ENCODE measurements around the gene TEAD1. TPM values are rescaled to one million over a fixed set of nuclear protein-coding genes. Genes with fewer than 3 reads are reported as not detected.

TEAD1 gene
- total RNA-seq, 2 donors from 2014 or later: 0.05 to 0.55 TPM

DNA sequence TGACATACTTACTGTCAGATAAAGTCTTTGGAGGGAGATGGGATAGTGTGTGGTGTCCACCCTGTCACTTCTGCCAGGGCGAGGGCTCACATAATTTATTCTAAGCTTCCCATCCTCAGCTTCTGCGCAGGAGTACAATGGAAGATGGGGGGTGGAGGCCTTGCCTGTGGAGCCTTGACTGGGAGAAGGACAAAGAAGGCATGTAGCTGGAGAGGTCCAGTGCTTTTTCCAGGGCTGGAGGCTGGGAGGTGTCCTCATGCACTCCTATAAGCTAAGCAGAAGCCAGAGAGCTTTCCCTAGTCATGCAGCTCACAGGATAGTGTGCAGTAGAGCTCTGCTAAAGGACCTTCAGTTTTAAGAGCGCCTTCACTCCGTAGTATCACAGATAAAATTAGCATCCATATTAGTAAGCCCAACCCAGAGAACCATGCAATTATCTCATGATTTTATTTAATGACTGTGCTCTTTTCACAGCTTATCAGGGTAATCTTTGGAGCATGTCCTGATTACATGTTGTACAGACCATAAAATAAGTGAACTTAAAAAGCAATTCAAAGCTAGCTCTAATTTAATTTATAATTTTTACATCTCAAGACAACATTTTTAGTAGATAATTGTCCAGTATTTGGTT, 148.3 kb downstream of the TEAD1 start:
- peaks cover 58% of the 10 kb centered on the region for H3K27me3 Mint-ChIP-seq
- no peak overlapping the region for H3K4me3 Mint-ChIP-seq
- no peaks in the 10 kb centered on the region for H3K36me3 Mint-ChIP-seq (ENCODE audit: low read depth)
- DNase-seq (no peak), ATAC-seq (no peak)
- H3K9me3 ChIP-seq (ENCODE audit: control insufficient read depth, low read length, poor library complexity, severe bottlenecking): no peaks in the 10 kb centered on the region
- no peaks in the 10 kb centered on the region for H3K4me1 Mint-ChIP-seq
- no peak overlapping the region for H3K27ac Mint-ChIP-seq

DNA sequence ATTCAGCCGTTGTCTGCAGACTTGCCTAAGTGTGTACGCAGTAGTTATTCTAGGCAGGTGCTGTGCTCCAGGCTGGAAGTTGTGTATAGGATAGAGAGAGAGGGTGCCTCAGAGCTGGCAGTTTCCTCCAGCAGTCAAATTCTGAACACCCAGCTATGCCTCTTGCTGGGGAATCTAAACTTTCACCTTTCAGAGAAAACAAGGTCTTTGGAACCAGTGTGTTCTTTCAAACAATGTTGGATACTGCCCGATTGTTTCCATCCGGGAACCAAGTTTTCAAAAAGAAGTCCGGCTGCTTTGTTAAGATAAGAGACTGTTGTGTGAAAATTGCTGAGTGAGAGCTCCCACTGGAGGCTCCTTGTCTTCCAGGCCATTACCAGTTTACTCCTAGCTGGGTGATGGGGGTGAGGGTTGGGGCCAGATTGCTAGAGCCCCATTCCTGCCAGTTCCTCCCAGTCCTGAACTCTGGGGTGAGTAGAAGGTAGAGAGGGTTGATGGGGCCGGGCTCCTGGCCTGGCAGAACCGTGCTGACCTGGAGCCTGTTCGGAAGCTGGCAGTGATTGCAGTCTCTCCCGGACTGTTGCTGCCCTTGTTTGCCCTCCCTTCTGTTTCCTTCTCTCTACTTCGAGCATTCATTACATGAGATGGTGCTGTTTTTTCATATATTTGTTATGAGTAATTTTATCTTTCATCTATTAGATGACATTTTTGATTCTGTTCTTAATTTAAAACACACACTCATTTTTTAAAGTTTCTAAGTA, 150.2 kb downstream of the TEAD1 start:
- H3K27ac Mint-ChIP-seq: no peak overlapping the region

DNA sequence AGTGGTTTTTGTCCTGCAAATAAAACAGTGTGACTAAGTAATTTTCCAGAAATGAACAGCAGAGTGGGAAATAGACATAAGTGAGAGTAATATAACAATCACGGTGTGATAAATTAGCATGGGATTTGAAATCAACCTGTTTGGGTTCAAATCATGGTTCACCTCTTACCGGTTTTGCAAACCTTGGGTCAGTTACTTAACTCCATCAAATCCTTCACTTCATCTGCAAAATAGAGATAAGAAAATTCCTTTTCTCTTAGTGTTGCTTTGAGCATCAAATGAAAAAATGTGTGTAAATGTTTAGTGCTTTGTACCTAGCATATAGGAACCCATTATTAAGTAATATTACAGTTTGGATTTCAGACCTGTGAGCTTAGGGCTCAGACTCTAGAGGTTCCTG, 152.2 kb downstream of the TEAD1 start:
- DNase-seq (no peak), ATAC-seq (no peak)
- peaks cover 6% of the 10 kb centered on the region for H3K36me3 Mint-ChIP-seq (ENCODE audit: low read depth)
- no peak overlapping the region for H3K4me3 Mint-ChIP-seq
- H3K27me3 Mint-ChIP-seq: peaks cover 77% of the 10 kb centered on the region
- peaks cover 9% of the 10 kb centered on the region for H3K4me1 Mint-ChIP-seq
- H3K9me3 ChIP-seq (ENCODE audit: control insufficient read depth, low read length, poor library complexity, severe bottlenecking): no peaks in the 10 kb centered on the region
- H3K27ac Mint-ChIP-seq: no peak overlapping the region

More for the DNA sequence above, 150.2 kb downstream of the TEAD1 start:
- Mint-ChIP-seq H3K36me3 (ENCODE audit: low read depth) (peaks cover 2% of the 10 kb centered on the region), H3K27me3 (peaks cover 67% of the 10 kb centered on the region), H3K4me3 (no peak overlapping the region), H3K4me1 (peaks cover 9% of the 10 kb centered on the region)
- DNase-seq (no peak), ATAC-seq (no peak)
- H3K9me3 ChIP-seq (ENCODE audit: control insufficient read depth, low read length, poor library complexity, severe bottlenecking): no peaks in the 10 kb centered on the region

DNA sequence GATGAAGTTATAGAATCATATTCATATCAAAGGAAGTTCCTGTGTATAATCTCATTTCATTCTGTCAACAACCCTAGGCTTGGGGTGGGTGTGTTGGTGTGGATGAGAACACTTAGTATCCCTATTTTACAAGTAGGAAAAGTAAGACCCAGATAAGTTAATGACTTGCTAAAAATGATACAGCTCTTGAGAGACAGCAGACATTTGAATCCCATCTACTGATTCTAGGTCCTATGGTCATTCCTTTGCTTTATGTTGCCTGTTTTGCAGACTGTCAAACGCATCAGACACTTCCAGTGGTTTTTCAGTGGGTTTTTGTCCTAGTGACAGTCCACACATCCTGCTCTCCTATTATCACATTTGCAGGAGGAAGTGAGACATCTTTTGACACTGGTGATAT, 153.1 kb downstream of the TEAD1 start:
- no peak for ATAC-seq
- Mint-ChIP-seq H3K4me3 (no peak overlapping the region), H3K36me3 (ENCODE audit: low read depth) (peaks cover 6% of the 10 kb centered on the region)

DNA sequence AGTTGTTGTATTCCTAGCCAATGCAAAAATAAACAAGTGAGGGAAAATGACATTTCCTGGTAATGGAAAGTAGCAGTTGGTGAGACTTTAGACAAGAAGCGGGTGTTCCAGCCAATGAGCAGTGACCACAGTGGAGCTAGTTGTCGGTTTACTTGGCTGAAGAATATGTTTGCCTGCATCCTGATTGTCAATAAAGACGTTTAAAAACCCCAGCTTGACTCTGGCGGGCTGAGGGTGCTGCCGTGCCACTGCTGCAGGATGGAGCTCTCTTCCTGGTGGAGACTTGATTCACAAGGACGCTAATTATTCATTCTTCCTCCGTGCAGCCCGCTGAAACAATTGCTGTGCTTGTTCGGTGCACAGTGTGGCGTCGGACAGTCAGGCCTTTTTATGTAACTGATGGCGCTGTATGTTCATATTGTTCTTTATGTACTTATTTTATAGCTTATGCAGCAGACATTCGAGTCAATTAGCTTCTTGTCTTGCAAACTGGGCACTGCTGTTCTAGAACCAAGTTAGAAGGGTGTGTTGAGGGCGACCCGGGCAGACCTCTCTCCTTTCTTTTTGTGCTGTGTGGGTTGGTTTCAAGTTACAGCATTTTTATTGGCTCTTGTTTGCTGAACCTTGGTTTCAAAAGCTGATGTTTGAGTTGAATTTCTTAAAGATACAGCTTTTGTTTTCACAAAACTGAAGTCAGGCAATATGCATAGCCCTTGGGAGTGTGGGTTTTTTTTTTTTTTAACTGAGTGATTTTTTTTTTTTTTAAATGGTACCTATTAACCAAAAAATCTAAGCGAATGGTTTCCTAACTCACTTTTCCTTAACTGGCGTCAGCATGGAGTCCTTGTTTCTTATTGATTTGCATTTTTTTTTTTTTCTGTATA, 153.9 kb downstream of the TEAD1 start:
- no peak overlapping the region for H3K4me3 Mint-ChIP-seq
- no peak overlapping the region for H3K27ac Mint-ChIP-seq
- ATAC-seq (no peak), DNase-seq (no peak)
- peaks cover 6% of the 10 kb centered on the region for H3K36me3 Mint-ChIP-seq (ENCODE audit: low read depth)
- H3K27me3 Mint-ChIP-seq: peaks cover 82% of the 10 kb centered on the region
- H3K4me1 Mint-ChIP-seq: peaks cover 9% of the 10 kb centered on the region
- no peaks in the 10 kb centered on the region for H3K9me3 ChIP-seq (ENCODE audit: control insufficient read depth, low read length, poor library complexity, severe bottlenecking)

More for the DNA sequence above, 153.1 kb downstream of the TEAD1 start:
- no peak for DNase-seq
- H3K9me3 ChIP-seq (ENCODE audit: control insufficient read depth, low read length, poor library complexity, severe bottlenecking): no peaks in the 10 kb centered on the region
- Mint-ChIP-seq H3K27me3 (peaks cover 77% of the 10 kb centered on the region), H3K27ac (no peak overlapping the region), H3K4me1 (peaks cover 9% of the 10 kb centered on the region)

DNA sequence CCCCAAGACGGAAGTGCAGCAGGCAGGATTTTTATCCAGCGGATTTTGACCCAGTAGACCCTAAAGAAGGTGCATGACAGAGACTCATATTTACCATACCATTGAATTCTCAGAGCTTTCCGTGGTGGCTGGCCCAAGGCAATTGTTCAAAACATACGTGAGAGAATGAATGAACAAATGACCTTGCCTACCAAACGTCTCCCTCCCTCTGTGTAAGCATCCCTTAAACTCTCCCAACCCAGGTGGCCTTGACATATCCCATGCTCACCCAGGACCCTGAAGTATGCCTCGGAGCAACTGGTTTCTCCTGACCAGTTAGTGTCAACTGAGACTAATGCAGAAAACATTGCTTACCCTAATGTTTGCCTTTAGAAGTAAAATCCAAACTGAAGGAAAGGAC, 154.9 kb downstream of the TEAD1 start:
- no peaks in the 10 kb centered on the region for H3K9me3 ChIP-seq (ENCODE audit: control insufficient read depth, low read length, poor library complexity, severe bottlenecking)
- no peak overlapping the region for H3K4me3 Mint-ChIP-seq
- DNase-seq: no peak
- H3K36me3 Mint-ChIP-seq (ENCODE audit: low read depth): peaks cover 6% of the 10 kb centered on the region
- H3K27ac Mint-ChIP-seq: no peak overlapping the region
- ATAC-seq: no peak
- H3K27me3 Mint-ChIP-seq: peaks cover 82% of the 10 kb centered on the region
- peaks cover 9% of the 10 kb centered on the region for H3K4me1 Mint-ChIP-seq

DNA sequence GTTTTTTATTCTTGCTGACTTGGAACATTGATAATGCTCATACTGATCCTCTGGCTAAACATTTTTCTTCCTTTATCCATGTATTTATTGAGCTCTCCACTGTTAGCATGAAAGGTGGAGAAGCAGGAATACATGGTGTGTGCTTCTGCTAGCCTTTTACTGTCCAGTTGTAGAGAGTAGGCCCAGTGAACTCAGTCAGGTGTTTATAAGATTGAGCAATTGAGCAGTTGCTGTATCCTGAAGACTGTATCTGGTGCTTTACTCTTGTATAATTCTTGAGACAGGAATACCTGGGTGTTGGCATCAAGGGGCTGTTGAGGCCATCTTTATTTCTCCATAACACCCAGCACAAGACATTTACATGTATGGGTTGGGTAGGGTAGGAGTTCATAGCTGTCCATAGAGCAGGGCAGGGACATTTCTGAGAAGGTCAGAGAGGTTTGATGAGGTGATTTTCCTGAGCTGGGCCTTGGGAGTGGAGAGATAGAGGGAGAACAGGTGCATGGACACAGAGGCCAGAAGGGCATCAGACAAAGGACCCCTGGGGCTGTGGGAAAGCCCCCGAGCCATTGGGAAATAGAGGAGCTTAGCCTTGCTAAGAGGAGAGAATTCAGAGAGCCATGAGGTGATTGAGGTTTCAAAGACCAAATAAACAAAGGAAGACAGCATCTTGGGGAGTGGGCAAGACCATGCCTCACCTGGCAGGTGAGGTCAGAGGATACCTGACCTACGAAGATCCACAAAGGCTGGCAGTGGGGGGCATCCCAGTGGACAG, 155.5 kb downstream of the TEAD1 start:
- no peak for DNase-seq
- peaks cover 81% of the 10 kb centered on the region for H3K27me3 Mint-ChIP-seq
- ATAC-seq: no peak
- H3K27ac Mint-ChIP-seq: no peak overlapping the region
- H3K4me1 Mint-ChIP-seq: peaks cover 9% of the 10 kb centered on the region
- no peaks in the 10 kb centered on the region for H3K9me3 ChIP-seq (ENCODE audit: control insufficient read depth, low read length, poor library complexity, severe bottlenecking)
- peaks cover 6% of the 10 kb centered on the region for H3K36me3 Mint-ChIP-seq (ENCODE audit: low read depth)
- H3K4me3 Mint-ChIP-seq: no peak overlapping the region

DNA sequence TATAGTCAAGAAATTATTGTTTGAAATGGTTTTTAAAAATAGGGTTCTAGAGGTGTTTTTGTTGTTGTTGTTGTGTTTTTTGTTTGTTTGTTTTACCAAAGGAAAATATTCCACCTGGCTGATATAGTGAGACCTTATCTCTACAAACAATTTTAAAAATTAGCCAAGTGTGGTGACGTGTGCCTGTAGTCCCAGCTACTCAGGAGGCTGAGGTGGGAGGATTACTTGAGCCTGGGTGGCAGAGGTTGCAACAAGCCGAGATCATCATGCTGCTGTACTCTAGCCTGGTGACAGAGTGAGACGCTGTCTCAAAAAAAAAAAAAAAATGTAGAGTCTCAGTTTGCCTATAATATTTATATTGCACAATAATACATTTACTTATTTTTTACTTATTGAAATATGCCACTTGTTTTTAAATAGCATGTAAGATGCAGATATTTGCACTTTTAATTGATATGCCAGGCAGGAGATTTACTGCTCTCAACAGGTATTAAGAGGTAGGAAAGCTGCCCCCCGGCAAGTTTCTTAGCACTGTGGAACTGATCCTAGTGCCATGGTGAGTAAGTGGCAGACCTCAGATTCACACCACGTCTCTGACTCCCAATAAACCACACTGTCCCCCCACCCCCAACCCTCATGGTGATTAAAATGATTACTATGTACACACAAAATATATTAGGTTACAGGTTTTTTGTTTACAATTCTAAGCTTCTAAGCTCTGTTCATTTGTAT, 157.4 kb downstream of the TEAD1 start:
- DNase-seq: no peak
- H3K36me3 Mint-ChIP-seq (ENCODE audit: low read depth): peaks cover 6% of the 10 kb centered on the region
- peaks cover 9% of the 10 kb centered on the region for H3K4me1 Mint-ChIP-seq
- peaks cover 82% of the 10 kb centered on the region for H3K27me3 Mint-ChIP-seq
- no peak overlapping the region for H3K27ac Mint-ChIP-seq
- no peak for ATAC-seq
- H3K9me3 ChIP-seq (ENCODE audit: control insufficient read depth, low read length, poor library complexity, severe bottlenecking): no peaks in the 10 kb centered on the region
- no peak overlapping the region for H3K4me3 Mint-ChIP-seq

DNA sequence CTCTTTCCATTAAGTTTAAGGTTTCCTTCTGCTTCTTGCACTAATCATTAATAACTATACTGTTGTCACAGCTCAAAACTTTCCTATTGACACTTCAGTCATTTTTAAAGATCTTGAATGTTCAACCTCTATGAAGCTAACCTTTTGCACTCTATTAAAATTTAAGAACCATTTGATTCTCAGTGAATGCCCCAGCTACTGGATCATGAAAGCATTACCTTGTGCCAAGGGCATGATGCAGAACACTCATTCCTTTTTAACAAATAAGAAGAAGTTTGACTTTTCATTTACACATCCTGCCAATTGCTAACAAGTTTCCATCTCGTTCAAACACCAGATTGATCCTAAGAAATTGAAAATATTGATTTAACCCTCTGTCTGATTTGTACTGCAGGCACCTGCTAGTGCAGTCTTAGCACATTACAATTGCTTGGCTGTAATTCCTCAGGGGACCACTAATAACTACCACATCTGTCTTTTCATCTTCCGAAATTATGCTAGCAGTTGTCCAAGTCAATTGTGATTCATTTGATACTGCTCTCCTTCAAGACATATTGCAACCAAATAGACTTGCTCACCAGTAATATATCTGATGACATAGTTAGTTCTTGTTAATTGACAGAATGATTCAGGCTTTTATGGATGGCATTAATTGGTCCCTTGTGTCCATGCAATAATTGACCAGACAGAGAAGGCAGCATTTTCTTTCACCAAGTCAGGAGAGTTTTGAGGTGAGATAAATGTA, 158.4 kb downstream of the TEAD1 start:
- peaks cover 6% of the 10 kb centered on the region for H3K36me3 Mint-ChIP-seq (ENCODE audit: low read depth)
- H3K27ac Mint-ChIP-seq: no peak overlapping the region
- peaks cover 9% of the 10 kb centered on the region for H3K4me1 Mint-ChIP-seq
- ATAC-seq (no peak), DNase-seq (no peak)
- H3K27me3 Mint-ChIP-seq: peaks cover 72% of the 10 kb centered on the region
- H3K4me3 Mint-ChIP-seq: no peak overlapping the region
- H3K9me3 ChIP-seq (ENCODE audit: control insufficient read depth, low read length, poor library complexity, severe bottlenecking): no peaks in the 10 kb centered on the region

DNA sequence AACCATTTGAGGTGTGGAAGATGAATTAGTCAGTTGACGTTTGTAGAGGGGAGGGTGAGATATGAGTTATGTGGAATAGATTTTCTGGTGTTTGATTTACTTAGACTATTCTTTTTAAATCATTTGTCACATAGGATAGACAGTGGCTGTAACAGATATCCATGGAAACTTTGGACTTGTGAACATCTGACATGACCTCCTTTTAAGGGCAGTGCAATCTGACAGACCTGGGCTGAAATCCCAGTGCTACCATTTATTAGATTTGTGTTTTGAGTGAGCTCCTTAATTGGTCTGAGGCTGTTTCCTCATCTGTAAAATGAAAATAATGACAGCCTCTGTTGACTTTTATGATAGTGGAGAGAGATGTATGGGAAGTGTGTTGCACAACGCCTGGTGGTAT, 159.9 kb downstream of the TEAD1 start:
- no peak for DNase-seq
- no peak overlapping the region for H3K4me3 Mint-ChIP-seq
- H3K9me3 ChIP-seq (ENCODE audit: control insufficient read depth, low read length, poor library complexity, severe bottlenecking): no peaks in the 10 kb centered on the region
- no peaks in the 10 kb centered on the region for H3K4me1 Mint-ChIP-seq
- no peak for ATAC-seq
- H3K36me3 Mint-ChIP-seq (ENCODE audit: low read depth): peaks cover 4% of the 10 kb centered on the region
- H3K27ac Mint-ChIP-seq: no peak overlapping the region
- H3K27me3 Mint-ChIP-seq: peaks cover 57% of the 10 kb centered on the region

DNA sequence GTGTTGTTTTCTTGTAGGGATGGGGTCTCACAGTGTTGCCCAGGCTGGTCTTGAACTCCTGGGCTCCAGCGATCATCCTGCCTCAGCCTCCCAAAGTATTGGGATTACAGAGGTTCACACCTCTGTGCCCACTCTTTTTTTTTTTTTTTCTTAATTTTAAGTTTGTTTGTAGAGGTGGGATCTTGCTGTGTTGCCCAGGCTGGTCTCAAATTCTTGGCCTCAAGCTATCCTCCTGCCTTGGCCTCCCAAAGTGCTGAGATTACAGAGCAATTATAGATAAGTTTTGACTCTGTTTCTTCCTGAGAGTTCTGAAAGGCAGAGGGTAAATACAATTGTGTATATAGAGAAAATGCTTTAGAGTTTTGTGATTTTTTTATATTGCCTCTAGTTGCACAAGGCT, 160.4 kb downstream of the TEAD1 start:
- Mint-ChIP-seq H3K4me1 (no peaks in the 10 kb centered on the region), H3K36me3 (ENCODE audit: low read depth) (peaks cover 4% of the 10 kb centered on the region), H3K27ac (no peak overlapping the region), H3K4me3 (no peak overlapping the region), H3K27me3 (peaks cover 52% of the 10 kb centered on the region)
- H3K9me3 ChIP-seq (ENCODE audit: control insufficient read depth, low read length, poor library complexity, severe bottlenecking): no peaks in the 10 kb centered on the region
- no peak for ATAC-seq
- no peak for DNase-seq

DNA sequence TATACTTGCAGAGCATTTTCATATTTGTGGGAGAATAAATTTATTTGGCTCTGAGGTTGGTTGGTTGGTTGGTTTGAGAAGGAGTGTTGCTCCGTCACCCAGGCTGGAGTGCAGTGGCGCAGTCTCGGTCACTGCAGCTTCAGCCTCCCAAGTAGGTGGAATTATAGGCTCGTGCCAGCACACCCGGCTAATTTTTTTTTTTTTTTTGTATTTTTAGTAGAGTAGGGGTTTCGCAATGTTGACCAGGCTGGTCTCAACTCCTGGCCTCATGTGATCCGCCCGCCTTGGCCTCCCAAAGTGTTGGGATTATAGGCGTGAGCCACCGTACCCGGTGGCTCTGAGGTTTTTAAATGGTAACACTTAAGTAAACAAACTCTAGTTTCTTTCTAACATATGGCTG, 161.1 kb downstream of the TEAD1 start:
- ATAC-seq (no peak), DNase-seq (no peak)
- H3K9me3 ChIP-seq (ENCODE audit: control insufficient read depth, low read length, poor library complexity, severe bottlenecking): no peaks in the 10 kb centered on the region
- Mint-ChIP-seq H3K27me3 (peaks cover 47% of the 10 kb centered on the region), H3K4me1 (no peaks in the 10 kb centered on the region), H3K36me3 (ENCODE audit: low read depth) (peaks cover 4% of the 10 kb centered on the region), H3K27ac (no peak overlapping the region), H3K4me3 (no peak overlapping the region)

Measured in T-helper 17 cell (primary cell).